Fibroblast of skin of left biceps (primary cell): ENCODE measurements around the gene FUT9.

ENCODE experiments used
- DNase-seq, 2 experiments: peaks; one replicate each; pipeline ENCODE4 v3.0.0-alpha.2; 2013; ENCODE audit warnings: low read depth in 2 of 2

Gene FUT9

GRCh38 chr6:96073555-96073954, 57.8 kb downstream of the FUT9 start:
- no peak for DNase-seq

DNA sequence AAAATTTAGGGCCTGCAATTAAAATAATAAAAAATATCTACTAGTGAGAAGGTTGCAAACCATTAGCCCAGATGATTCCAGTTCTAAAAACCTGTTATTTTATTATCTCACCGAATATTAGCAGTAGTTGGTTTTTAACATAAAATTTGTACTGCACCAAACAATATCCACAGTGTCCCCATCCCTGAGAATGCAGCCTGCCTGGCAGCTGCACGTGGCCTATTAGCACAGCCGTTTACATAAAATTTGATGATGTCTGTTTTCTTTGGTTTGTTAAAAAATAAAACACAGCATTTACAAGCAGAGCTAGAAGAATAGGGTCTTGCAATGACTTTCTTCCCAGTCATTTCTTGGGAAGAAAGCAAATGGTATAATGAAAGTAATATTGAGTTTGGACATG, 58.2 kb downstream of the FUT9 start:
- DNase-seq: no peak

GRCh38 chr6:96075826-96076225, 60.1 kb downstream of the FUT9 start:
- DNase-seq: no peak

- DNase-seq: no peak
Measured at GRCh38 chr6:96086745-96087144, 71.0 kb downstream of the FUT9 start.

- DNase-seq: no peak
Measured at GRCh38 chr6:96089173-96089572, 73.4 kb downstream of the FUT9 start.

GRCh38 chr6:96094077-96094476, 78.3 kb downstream of the FUT9 start:
- no peak for DNase-seq

DNA sequence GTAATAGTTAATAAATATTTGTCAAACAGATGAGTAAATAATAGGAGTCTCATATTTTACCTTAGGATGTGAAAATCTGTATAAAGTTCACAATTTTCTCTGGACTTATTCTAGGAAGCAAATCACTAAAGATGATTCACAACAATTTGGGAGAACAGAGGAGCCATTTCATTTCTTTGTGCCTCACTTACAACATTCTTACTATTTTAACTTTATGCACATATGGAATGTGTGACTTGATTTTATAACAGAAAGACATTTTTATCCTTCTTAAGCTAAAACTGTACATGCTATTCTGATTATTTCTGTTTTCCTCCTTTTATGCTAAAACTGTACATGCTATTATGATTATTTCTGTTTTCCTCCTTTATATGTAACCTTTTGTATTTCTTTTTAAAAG, 83.3 kb downstream of the FUT9 start:
- no peak for DNase-seq

DNA sequence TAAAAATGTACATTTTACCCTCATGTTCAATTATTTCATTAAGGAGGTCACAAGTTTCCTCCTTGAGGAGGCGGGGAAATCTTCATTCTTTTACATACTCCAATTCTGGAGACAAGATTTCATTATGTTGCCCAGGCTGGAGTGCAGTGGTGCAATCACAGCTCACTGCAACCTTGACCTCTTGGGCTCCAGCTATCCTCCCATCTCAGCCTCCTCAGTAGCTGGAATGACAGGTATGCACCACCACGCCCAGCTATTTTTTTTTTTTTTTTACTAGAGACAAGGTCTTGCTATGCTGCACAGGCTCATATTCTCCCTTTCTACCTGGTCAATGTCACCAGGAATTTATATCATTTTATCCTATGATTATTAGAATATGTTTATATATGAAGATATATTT, 85.8 kb downstream of the FUT9 start:
- DNase-seq: no peak

DNA sequence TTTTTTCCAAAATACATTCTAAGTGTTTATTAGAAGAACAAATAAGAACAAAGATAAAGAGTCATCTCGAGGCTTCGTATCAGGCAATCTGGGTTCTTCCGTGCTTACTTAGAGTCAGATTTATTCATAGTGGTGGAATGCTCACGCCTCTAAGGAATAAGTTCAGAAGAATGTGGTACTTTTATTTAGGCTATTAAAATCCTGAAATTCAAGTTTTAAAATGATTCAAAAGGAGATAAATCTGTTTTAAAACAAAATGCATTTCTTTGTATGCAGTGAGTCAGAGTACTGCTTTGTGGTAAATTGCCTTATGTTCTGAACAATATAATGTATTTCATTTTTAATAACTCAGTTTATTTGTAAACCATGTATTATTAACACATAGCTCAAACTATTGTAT, 89.1 kb downstream of the FUT9 start:
- no peak for DNase-seq

GRCh38 chr6:96110878-96111277, 95.1 kb downstream of the FUT9 start:
- DNase-seq: no peak

DNA sequence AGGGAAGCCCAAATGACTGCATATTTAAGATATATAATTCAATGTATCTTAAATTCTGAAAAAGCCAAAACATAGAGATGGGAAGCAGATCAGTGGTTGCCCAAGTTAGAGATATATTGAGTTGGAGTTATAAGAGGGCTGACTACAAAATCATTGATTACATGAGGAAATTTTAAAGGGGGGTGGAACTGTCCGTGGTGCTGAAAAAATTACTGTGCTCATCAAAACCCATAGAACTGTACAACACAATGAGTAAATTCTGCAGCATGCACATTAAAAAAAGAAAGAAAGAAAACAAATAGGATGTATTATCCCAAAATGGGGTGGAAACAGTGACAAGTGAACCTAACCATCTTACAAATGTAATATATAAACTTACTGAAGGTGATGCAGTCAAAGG, 100.9 kb downstream of the FUT9 start:
- no peak for DNase-seq

DNA sequence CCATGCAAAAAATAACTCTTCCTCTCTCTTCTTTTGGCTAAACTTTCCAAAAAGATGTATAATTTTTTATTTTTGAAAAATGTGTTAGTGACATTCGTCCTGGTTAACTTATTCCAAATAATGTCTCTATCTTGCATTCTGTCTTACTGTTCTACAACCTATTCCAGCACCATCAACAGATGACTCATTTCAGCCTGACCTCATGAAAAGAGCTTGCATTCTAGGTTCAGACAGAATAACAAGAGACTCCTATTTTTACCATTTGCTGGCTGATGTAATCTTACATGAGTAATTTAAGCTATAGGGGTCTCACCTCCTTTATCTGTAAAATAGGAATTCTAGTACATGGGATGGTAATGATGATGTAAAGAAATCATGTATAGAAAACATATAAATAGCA, 109.0 kb downstream of the FUT9 start:
- DNase-seq: no peak

GRCh38 chr6:96138406-96138805, 122.6 kb downstream of the FUT9 start:
- DNase-seq: no peak

DNA sequence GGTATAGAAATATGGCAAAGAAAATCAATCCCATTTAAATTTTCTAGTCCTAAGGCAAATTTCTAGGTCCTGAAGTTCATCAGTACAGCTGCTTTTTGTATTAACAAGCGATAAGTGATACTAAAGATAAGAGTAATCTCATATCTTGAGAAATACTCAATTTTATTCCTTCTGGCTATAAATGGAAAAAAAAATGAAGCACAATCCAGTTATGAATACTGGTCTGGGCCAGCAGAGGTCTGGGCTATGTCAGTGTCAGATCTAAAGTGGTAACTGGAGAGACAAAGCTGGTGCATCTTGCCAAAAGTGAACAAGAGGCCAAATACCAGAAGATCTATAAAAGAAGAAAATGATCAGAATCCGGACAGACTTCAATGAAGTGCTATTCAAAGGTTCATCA, 126.4 kb downstream of the FUT9 start:
- no peak for DNase-seq

DNA sequence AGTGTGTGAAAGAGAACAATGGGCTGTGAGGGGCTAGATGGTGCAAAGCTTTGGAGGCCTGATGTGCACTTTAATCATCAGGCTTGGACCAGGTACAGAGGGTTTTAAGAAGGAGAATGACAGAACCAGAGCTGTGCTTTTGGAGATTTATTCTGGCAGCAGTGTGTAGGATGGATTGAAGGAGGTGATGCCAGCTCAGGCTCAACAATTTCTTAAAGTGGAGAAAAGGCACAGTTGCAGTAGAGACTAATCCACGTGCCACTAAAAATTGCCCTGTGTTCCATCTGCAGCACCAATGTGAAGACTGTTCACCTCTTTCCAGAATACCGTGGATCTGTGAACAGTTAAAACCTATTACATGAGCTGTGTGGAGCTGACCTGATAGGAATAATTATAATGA, 134.7 kb downstream of the FUT9 start:
- no peak for DNase-seq

DNA sequence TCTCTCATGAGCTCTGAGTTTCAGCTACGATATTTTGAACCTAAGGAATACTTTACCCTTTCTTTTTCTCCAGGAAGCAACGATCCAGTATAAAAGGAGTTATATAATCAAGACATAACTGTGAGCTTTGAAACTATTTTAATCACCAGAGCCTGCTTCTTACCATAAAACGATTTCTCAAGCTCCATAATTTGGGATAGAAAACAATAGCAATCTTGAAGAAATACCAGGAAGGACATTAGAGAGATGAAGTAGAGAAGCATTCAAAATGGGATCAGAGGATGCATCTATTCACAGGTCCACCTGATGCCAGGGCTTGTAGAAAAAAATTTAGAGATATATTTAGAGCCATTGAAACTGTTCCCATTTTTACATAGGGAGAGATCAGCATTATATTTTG, 135.9 kb downstream of the FUT9 start:
- no peak for DNase-seq

GRCh38 chr6:96152114-96152708, 136.4 kb downstream of the FUT9 start:
- no peak for DNase-seq

GRCh38 chr6:96153775-96154174, 138.0 kb downstream of the FUT9 start:
- DNase-seq: no peak

DNA sequence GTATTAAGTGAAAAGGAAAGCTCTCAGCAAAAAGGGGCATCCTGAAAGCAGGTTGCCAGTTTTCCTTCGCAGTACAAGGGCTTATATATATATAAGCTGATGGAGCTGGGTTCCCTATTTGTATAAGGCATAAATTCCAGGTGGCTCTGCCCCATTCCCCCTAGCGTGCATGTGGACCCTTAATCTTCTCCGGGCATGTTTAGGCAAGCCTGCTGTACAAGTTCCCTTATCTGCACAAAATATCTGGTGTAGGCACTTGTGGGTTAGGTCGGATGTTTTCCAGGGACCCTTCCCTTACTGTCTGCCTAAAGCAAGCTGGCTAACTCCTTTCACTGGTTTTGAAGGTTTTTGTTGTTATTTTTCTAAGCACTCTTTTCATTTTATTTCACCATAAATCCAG, 140.7 kb downstream of the FUT9 start:
- DNase-seq: no peak

DNA sequence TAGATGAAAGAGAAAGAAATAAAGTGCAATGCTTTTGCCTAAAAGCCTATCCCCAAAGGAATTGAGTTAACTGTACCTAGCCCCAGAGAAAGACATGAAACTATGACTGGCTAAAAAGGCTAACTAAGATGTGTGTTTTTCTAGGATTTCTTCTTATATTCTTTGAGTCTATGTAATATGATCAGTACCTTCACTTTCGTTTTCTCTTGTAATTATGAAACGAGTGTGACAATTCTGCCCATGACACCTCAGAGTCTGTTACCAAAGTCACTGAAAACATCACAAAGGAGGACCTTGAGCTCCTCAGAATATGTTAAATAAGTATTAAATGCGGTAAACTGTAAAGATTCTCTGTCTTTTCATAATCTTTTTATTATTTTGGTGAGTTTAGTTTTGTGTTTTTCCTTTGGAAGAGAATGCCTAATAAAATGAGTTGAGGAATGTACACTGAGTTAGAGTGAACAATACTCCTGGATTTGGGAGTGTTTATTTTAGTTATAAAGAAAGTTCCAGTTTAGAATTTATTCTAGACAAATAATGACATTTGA, 141.3 kb downstream of the FUT9 start:
- no peak for DNase-seq

DNA sequence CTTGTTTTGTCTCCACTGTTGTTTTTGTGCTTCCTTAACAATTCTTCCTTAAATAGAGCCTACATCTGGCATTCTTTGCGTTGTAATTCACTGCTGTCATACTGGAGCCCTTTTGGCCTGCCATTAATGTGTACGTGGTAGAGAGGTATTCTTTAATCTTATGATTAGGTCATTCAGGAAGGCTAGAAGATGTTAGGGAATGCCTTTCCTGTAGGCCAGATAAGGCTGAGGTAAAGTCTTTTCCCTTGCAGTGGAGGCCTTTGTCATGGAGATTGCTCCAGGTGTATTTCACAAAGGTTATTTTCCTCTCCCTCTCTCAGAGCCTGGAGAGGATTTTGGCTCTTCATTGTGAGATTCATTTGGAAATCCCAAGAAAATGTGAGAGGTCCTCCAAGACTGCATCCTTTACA, 146.9 kb downstream of the FUT9 start:
- DNase-seq: no peak

DNA sequence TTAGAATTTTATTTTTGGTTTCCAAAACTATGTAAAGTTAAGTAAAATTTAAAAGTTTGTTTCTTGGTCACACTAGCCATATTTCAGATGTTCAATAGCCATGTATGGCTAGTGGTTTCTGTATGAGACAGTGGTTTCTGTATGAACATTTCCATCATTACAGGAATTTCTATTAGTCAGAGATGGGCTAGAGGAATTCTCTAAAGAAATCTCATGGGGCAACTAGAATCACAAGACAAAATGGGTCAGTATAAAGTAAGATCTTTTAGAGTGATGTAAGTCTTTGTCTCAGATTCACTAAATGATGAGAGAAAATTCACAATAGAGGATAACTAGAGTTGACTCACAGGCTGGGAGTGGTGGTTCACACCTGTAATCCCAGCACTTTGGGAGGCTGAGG, 149.0 kb downstream of the FUT9 start:
- no peak for DNase-seq

DNA sequence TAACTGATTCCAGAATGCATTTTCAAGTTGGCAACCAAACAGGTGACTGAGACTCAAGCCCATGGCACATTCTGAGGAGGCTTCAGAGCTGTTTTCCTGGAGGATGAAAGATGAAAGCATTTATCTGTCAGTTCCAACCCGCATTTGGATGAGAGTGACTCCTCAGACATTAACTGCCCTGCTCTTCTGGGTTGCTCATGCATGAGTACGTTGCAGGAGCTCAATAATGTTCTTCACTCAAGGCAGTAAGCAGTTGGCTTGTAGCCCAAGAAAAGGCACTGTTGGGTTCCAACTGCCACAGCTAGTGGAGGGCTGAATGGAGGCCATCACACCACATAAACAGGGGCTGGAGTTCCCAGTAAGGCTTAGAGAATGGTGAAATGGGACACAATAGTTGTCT, 155.3 kb downstream of the FUT9 start:
- DNase-seq: no peak

- no peak for DNase-seq
Measured at GRCh38 chr6:96184798-96185197, 169.0 kb downstream of the FUT9 start.
